Peyer's patch (tissue), 4 donors: Measurements from ENCODE around the gene ADAM23.

ENCODE experiments used
- POLR2A ChIP-seq, 2 donors: fragments of 450-650 bp; IDR thresholded peaks; one replicate each; pipeline ENCODE4 v1.5.1; 2017; ENCODE audit warnings: antibody characterized with exemption in 2 of 2, mild to moderate bottlenecking in 2 of 2, moderate library complexity in 2 of 2
- TF ChIP-seq, protein P1 (sequence below), 6 experiments: fragments of 450-650 bp in 4 of 6; fragments of 200-600 bp in 2 of 6; sonication (generic) in 1 of 6; IDR thresholded peaks; one replicate each; pipeline ENCODE4 v1.5.1; 2017 to 2019; ENCODE audit warnings: antibody characterized with exemption in 6 of 6, mild to moderate bottlenecking in 3 of 6, moderate library complexity in 1 of 6

DNA sequence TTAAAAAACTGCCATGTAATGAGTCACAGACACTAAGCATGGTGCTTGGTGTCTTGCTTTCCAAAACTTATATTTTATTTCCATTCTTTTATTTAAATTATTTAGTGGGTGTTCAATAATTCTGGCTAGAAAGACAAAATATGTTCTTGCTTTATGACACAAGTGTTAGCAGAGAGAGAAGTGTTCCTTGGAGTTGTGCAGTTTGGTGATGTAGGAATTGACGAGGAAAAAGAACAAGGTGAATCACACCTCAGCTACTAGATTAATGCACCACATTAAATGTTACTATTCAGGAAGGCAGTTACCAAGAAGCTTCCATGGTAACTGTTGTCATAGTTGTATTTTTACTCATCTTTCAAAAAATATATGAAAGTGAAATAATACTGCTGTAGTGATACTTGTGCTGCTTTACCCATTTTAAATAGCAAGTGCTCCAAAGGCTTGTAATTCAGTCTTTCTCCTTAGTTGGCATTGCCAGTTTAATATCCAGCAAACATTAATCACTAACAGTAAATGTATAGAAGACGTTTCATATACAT is 28.3 kb downstream of the ADAM23 start:
- TF ChIP-seq, protein P1, sequence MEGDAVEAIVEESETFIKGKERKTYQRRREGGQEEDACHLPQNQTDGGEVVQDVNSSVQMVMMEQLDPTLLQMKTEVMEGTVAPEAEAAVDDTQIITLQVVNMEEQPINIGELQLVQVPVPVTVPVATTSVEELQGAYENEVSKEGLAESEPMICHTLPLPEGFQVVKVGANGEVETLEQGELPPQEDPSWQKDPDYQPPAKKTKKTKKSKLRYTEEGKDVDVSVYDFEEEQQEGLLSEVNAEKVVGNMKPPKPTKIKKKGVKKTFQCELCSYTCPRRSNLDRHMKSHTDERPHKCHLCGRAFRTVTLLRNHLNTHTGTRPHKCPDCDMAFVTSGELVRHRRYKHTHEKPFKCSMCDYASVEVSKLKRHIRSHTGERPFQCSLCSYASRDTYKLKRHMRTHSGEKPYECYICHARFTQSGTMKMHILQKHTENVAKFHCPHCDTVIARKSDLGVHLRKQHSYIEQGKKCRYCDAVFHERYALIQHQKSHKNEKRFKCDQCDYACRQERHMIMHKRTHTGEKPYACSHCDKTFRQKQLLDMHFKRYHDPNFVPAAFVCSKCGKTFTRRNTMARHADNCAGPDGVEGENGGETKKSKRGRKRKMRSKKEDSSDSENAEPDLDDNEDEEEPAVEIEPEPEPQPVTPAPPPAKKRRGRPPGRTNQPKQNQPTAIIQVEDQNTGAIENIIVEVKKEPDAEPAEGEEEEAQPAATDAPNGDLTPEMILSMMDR (IDR thresholded peaks at IDR 0.05): no peak
- no peak for TF ChIP-seq POLR2A (IDR thresholded peaks at IDR 0.05)
